GM18867 (cell line): Measurements from ENCODE around the gene PHF21A.

Source experiments
- ATAC-seq: cut with Tn5 transposase; IDR thresholded peaks from one replicate; pipeline ENCODE4 v1.9.1; 2021; ENCODE audit warnings: mild to moderate bottlenecking, moderate library complexity; ENCODE audit not compliant: unreplicated experiment

PHF21A gene

DNA sequence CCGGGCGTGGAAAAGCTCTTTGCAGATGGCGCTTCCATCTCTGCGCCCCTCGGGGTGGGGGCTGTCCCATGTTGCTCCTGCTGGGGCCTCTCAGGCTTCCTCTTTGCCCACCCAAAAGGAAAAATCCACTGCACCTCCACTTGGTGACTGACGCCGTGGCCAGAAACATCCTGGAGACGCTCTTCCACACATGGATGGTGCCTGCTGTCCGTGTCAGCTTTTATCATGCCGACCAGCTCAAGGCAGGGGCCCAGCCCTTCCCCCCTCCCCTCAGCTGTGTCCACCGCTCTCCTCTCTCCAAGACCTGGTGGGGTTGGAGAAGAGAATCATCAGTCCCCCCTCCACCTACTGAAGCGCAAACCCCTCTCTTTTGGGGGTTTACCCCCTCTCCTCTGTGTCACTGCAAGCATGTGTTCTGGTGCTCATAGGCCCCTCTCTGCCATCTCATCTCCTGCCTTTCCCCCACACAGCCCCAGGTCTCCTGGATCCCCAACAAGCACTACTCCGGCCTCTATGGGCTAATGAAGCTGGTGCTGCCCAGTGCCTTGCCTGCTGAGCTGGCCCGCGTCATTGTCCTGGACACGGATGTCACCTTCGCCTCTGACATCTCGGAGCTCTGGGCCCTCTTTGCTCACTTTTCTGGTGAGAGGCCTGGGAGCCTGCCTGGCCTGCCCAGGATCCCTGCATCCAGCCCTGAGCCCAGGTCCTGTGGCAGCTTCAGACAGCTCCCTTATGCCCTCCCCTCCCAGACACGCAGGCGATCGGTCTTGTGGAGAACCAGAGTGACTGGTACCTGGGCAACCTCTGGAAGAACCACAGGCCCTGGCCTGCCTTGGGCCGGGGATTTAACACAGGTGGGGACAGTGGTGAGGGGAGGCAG lies 197.0 kb downstream of the PHF21A start:
- ATAC-seq = no peak

DNA sequence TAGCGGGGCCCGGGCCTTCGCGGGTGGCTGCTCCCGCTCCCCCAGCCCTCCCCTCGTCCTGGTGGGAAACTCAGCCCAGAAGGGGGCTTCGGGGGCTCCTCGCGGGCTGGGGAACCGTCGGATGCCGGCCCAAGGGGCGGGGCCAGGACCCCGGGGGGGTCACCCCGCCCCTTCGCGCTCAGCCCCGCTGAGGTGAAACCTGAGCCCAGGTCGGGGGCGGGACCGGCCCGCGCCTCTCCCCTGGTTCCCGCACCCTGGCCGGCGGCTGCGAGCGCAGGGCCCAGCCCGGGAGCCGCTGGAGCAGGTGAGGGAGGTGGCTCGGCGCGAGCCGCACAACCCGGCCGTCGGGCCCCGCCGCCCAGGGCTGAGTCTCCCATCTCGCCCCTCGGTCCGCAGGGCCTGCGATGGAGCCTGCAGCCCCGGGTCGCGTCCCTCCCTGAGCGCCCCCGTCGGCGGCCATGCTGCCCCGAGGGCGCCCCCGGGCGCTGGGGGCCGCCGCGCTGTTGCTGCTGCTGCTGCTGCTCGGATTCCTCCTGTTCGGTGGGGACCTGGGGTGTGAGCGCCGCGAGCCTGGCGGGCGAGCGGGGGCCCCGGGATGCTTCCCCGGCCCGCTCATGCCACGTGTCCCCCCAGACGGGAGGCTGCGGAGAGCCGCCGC lies 198.7 kb downstream of the PHF21A start, which contains the start of gene LARGE2:
Gene LARGE2 (plus strand): TSS at position 232 of the 658 bp plus-strand sequence. CDS start 227 bp downstream, at position 459.
- ATAC-seq = no peak

DNA sequence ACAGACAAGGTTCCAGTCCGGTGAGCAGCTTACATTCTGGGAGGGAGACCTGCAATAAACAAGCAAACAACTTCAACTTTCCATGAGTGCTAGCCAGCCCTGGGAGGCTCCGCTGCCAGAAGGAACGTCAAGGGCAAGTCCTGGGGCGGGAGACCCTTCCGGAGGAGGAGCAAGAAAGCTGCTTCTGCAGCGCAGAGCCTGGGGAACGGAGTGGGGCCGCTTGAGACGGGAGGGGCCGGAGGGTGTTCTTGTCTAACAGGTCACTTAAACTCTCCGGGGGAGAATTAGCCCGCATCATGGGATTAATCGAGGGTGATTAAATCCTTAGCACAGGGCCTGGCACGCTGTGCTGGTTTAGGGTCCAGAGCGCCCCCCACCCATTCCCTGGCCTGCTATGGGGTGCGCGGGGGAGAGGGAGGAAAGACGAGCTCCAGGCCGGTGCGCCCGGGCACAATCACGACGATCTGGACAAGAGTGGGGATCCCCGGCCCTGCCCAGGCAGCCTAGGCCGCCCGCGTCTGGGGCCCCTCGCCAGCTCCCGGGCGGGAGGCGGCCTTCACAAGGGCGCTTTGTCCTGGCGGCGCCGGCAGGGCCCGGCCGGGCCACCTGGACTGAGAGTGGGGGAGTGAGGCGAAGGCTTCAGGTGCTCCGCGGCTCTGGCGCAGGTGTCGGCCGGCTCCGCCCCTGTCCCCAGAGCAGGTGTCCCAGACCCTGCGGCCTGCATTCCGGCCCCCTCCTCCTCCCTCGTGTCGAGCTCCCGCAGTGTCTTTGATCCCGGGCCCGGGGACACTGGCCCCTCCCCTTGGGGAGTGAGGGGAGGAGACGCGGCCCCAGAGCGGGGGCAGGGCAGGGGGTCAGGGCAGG lies 199.5 kb downstream of the PHF21A start:
- no peak for ATAC-seq

DNA sequence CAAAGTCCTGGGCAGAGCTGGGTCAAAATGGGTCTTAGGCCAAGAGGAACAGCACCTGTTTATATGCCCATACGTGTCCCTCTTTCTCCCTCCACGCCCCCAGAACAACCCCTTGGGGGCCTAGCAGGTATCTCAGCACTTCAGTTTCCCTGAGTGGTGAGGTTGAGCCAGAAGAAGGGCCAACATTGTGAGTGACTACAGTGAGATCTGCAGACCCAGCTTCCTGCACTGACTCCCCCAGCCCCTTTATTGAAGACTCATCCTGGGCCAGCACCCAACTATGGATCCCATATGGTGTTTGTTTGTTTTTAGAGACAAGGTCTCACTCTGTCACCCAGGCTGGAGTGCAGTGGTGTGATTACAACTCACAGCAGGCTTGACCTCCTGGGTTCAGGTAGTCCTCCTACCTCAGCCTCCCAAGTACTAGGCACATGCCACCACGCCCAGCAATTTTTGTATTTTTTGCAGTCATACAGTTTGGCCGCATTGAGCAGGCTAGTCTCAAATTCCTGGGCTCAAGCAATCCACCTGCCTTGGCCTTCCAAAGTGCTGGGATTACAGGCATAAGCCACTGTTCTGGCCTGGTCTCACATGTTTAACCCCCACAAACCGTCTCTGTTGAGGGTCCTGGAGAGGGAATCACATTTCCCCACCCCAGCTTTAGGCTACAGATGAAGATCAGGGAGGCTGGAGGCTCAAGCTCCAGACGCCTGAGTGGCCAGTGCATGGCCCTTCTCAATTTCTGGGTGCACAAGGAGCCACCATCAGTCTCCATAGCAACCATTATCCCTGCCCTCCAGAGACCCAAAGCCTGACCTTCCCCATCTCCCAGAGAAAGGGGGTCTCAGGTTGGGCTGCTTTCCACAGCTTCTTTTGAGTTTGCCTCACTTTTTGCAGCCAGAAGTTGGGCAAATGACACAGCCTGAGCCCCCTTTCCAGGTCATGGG lies 200.4 kb downstream of the PHF21A start:
- ATAC-seq = no peak

DNA sequence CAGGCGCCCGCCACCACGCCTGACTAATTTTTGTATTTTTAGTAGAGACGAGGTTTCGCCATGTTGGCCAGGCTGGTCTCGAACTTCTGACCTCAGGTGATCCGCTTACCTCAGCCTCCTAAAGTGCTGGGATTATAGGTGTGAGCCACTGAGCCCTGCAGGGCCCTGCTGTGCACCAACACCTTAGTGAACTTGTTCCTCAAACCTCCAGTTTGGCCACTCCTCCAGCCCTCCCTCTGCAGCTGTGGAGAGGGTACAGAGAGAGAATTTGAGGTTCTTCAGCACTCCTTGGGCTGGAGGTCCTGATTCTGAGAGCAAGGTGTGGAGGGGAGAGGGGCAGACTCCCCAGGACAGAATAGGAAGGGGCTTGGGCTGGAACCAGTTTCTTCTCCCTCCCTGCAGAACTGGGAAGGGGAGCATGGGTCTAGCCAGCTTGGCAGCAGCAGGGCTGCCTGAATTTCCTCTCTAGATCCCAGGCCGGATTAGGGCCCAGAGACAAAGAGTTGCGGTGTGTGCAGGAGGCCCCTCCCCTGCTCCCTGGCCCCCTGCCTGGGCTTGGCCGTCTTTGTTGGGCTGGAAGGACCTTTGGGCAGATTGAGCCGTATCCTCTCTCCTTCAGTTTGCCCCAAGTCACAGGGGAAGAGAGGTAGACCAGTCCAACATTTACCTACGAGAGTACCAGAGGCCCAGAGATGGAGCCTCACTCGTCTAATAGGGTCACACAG lies 201.3 kb downstream of the PHF21A start:
- no peak for ATAC-seq

DNA sequence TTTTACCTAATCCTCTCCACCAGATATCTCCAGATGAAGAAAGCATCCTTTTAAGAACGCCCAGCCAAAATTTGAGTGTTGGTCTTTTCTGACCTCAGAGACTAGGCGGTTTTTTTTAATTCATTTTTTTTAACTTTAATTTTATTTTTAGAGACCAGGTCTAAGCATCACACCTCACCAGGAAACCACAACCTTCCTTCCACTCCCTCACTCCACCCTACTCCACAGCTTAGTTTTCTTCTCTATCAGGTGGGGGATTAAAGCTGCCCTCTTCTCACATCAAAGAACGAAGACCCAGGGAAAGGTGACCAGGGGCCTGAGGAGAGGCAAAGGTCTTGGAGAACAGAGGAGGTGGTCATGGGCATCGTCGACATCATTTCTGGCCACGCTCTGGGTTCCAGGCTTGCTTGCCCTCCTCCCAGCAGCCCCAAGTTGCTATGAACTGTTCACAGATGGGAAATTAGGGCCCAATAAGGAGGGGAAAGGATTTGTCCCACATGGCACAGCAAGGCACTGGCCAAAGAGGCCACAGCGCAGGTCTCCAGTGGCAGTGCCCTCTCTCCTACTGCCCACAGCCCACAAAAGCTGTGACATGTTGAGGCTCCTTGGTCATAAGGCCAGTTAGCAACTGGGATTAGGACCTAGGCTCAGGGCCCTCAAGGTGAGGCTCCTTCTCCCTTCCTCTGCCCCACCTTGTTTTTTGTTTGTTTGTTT lies 202.1 kb downstream of the PHF21A start:
- ATAC-seq = no peak

DNA sequence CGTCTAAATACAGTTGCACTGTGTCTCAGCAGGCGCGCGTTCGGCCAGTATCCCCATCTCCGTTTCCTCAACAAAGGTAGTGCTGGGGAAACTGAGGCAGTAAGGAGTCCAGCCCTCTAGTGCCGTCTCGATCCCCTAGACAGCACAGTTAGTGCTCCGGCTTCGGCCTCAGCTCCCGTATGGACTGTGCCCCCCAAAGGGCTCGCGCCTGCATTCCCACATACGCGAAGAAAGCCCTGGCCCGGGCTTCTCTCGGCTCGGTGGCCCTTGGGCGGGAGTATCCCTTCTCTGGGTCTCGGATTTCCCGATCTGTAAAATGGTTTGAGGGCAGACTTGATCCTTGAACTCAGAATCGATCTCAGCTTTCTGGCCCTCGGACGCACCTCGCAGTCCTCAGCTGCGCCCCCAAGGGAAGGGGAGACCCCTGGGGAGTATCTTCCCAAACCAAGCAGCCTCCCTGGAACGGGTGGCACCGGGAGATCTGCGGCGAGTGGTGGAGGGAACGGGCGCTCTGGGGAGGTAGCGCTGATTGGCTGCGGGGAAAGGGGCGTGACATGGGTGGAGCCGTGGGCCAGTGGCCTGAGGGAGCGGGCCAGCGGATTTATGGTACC lies 202.8 kb downstream of the PHF21A start:
- ATAC-seq = peak; percentile 38

DNA sequence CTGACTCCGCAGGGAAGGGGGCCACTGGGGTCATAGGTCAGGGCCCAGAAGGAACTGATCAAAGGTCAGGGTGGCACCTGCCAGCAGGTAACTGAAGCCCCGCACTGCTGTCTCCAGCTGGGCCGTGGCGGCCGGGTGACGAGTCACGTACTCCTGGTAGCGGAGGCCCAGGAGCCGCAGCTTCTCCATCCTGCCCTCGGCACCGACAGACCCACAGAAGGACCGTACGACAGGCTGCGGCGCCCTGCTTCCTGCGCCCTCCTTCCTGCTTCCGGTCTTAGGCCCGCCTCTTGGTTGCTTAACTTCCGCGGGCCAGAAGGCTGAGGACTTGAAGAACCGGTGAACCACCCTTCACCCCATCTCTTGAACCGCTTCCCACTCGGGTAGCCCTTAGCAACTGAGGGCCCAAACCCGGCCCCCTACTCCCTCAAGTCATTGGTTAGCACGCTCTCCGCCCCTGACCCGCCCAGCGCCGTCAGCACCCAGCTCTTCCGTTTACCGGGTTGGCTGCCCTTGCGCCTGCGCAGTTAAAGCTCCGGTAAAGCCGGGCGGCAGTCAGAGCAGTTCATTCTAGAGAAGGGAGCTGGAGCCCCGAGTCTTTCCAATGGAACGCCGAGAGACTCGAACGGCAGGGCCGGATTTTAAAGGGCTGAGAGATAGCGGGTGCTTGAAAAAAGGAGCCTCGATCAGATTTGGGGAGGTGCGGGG lies 203.5 kb downstream of the PHF21A start, which contains the start of gene PEX16:
Gene PEX16 (minus strand): TSS at position 255 of the 708 bp plus-strand sequence. CDS start 66 bp downstream, at position 189.
- ATAC-seq = peak; percentile 86

DNA sequence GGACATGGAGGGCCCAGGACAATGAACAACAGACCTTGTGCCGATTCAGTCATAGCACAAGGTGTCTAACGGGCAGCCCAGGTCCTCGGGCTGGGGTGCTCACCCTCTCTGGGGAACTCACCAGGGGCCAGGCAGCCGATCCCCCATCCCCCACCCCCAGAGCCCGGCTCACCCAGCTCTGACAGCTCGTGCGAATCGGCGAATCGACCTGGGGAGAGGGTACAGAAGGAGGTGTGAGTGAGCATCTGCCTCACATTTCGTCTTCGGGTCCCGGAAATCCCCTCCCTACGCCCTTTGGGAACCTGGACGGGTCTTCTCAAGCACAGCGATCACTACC lies 204.0 kb downstream of the PHF21A start:
- ATAC-seq = no peak

DNA sequence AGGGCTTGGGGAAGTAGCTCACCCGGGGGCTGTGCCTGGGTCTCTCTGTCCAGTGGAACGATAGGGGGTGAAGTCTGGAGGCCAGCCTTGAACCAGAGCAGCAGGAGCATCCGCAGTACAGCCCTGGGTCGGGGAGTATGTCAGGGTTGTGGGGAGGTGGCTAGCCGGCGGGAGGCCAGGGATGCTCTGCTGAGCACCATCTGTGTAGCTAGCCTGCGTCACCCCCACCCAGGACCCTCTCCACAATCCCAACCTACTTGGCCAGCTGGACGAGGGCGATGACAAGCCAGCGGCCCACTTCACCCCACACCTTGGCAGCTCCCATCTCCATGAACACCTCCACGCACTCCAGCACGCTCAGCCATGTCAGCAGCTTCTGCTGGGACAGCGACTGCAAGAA lies 205.8 kb downstream of the PHF21A start:
- no peak for ATAC-seq

DNA sequence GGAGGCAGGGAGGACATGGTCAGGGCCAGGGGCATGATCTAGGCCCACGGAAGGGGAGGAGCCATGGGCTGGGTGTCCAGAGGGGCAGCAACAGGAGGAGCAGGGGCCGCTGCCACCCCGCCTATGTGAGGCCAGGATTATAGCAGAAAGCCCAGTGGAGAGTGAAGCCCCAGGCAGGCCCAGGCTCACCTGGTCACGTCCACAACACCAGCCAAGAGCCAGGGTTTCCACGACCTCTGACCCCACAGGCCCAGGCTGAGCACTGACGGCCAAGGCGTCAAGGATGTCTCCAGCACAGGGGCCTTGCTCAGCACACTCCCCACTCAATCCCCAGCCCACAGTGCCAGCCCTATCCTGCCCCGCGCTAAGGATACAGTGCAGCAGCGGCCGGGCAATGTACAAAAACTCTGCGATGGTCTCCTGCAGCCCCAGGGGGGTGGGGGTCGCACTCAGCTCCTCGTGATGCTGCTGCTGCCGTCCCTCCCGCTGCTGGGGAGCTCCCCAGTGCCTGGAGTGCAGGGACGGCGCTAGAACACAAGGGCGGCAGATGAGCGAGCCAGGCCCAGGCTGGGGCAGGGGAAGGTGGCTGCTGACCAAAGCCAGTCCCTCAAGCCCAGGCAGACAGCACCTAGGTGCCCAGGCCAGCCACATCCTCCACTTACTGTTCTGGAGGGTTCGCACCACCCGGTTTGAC lies 207.2 kb downstream of the PHF21A start:
- no peak for ATAC-seq

DNA sequence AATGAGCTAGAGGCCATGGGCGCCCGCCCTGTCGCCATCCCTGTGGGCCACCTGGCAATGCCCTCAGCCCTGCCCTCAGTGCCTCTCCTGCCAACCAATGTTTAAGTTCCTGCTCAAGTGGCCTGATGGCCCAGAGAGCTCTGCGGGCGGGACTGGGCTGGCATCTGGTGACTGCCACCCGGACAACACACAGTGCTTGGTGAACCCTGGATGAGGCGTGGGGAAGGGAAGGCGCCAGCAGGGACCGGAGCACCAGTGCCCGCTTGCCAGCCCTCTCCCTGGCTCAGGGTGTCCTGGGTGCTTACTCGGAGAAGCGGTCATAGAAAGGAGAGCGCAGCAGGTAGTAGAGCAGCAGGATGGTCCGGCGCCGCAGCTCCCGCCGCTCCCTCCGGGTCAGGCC lies 207.7 kb downstream of the PHF21A start:
- no peak for ATAC-seq

DNA sequence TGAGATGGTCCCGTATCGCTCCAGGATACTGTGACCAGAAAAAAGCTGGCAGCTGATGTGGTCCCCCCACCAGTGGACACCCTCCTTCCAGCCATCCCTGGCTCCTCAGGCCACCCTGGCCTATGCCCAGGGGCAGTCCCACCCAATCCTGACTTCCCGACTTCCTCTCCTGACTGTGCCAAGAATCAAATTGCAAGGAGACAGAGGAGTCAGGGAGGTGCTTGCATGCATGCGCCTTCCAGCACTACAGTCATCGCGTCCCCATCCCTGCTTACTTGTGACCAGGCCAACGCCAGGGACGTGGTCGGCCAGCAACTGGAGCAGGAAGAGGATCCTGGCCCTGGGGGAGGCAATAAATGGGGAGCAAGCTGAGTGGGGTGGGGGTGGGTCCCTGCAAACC lies 210.6 kb downstream of the PHF21A start:
- no peak for ATAC-seq

DNA sequence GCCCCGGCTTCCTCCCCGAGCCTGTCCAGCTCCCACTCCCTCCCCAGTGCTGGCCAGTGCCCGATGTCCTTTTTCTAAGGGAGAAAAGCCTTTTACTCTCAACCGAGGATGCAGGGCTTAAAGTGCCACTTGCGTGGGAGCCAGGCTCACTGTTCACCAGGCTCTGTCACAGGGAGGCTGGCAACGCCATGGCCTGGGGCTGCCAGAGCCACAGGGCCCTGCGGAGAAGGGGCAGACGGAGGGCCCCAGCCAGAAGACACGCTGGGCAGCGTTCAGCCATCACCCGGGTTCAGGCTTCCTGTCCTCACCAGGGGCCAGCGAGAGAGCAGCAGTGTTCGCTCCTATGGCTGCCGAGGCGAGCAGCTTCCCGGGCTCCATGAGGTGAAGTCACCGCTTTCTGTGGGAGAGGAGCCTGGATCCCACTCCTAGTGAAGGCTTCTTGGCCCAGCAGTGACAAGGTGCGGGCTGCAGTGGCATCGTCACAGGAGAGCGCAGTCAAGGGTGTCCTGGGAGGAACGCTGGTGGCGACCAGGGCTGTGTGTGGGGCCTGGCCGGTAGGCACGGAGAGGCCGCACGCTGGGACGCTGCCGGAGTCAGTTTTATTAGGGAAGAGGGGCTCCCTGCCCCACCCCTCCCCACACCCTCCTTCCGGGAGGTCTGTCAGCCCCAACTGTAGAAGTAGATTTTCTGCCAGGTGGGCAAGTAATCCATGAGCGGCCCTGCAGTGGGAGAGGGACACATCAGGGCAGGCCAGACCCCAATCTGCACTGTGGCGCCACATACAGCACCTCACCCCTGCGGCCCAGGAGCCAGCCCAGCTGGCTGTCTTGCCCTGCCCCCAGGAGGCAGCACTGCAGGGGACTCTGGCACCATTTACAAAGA lies 211.4 kb downstream of the PHF21A start:
- no peak for ATAC-seq

DNA sequence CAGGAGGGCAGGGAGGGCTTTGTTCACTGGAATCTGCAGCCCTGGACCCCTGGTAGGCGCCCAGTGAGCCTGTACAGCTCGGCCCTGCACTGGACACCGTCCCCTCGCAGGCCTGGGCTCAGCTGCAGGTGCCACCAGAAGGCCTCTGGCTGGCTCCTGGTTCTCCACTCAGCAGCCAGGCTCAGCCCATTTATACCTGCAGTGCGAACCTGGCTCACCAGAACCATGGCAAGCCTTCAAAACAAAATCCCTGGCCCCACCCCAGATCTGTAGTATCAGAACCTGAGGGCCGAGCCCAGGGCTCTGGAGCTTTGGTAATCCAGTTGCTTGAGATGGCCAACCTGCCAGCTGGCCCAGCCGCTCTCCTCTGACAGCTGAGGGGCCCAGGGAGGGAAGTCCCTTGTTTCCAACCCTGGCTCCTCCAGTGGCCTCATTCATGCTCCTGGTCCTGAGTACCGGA lies 213.3 kb downstream of the PHF21A start:
- ATAC-seq = no peak

DNA sequence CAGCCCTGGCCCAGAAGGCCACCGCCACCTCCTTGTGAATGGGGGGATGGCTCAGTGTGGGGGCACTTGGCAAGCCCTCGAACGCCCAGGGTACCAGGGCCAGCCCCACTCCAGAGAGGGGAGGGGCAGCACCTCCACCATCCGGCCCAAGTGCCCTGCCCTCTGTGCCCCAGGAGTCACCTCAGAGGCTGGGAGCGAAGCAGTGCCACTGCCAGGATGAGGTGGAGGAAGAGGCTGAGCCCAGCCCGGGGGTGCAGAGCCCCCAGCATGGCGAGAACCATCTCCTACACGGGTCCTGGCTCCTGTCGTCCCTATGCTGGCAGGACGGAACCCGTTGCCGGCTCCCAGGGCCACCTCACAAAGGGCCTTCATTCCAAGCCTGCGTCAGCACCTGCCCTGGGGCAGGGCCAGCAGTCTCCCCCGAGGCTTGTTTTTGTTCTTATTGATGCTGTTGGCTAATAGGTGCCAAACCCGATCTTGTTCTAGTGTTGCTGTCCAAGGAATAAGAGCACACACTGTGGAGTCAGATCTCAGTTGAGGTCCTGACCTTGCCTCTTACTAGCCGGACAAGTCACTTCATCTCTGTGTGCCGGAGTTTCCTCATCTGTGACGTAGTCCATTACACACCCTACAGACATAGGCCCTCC lies 214.2 kb downstream of the PHF21A start, which contains the start of gene FREY1:
Gene FREY1 (minus strand): TSS at position 307 of the 647 bp plus-strand sequence. CDS start 26 bp downstream, at position 281.
- no peak for ATAC-seq
